HepG2 (cell line): Measurements from ENCODE around the gene SRRM2. TPM values are rescaled to one million over a fixed set of nuclear protein-coding genes. Genes with fewer than 3 reads are reported as not detected.

Experiments
- FOXK2 ChIP-seq: fragments of 450-650 bp; IDR thresholded peaks from 2 replicates; pipeline ENCODE4 v1.6.1; 2016
- GTF3A ChIP-seq: sonication (generic); formaldehyde crosslinking; conservative IDR thresholded peaks from 2 replicates; pipeline ENCODE4 v1.4.0; 2020; ENCODE audit warnings: mild to moderate bottlenecking, missing genetic modification reagents
- HNRNPK ChIP-seq: fragments of 200-400 bp; formaldehyde crosslinking; IDR thresholded peaks from 2 replicates; pipeline ENCODE4 v1.6.1; 2018; ENCODE audit warnings: low read length, low read depth, moderate library complexity, mild to moderate bottlenecking; ENCODE audit not compliant: poor library complexity, severe bottlenecking
- KLF12 ChIP-seq: sonication (generic); formaldehyde crosslinking; IDR thresholded peaks from 2 replicates; pipeline ENCODE4 v1.4.0; 2020; ENCODE audit warnings: missing genetic modification reagents, borderline replicate concordance
- MAFK ChIP-seq, 2 experiments: IDR thresholded peaks in 1 of 2; conservative IDR thresholded peaks in 1 of 2; 2 replicates each; pipeline ENCODE4 v1.6.1; 2011; ENCODE audit warnings: improper control_type of control experiment in 2 of 2, low read length in 2 of 2
- MXD1 ChIP-seq: sonication (generic); formaldehyde crosslinking; IDR thresholded peaks from 2 replicates; pipeline ENCODE4 v1.4.0; 2020; ENCODE audit warnings: mild to moderate bottlenecking, missing genetic modification reagents
- NFKBIZ ChIP-seq: IDR thresholded peaks from 2 replicates; pipeline ENCODE4 v1.6.1; 2018; ENCODE audit warnings: missing genetic modification reagents, missing compliant biosample characterization
- PATZ1 ChIP-seq: sonication (generic); formaldehyde crosslinking; IDR thresholded peaks from 2 replicates; pipeline ENCODE4 v1.4.0; 2020; ENCODE audit warnings: missing genetic modification reagents
- PHF8 ChIP-seq: sonication (generic); formaldehyde crosslinking; IDR thresholded peaks from 2 replicates; pipeline ENCODE4 v1.5.0; 2020; ENCODE audit warnings: missing genetic modification reagents
- PREB ChIP-seq: sonication (generic); formaldehyde crosslinking; IDR thresholded peaks from 2 replicates; pipeline ENCODE4 v1.4.0; 2020; ENCODE audit warnings: missing genetic modification reagents
- RBFOX2 ChIP-seq: fragments of 200-400 bp; formaldehyde crosslinking; IDR thresholded peaks from 2 replicates; pipeline ENCODE4 v1.6.1; 2017; ENCODE audit warnings: low read depth, mild to moderate bottlenecking, low read length
- REXO4 ChIP-seq: sonication (generic); formaldehyde crosslinking; IDR thresholded peaks from 2 replicates; pipeline ENCODE4 v1.8.0; 2022; ENCODE audit warnings: missing genetic modification reagents, mild to moderate bottlenecking, borderline replicate concordance
- RFX5 ChIP-seq: IDR thresholded peaks from 2 replicates; pipeline ENCODE4 v1.6.1; 2011; ENCODE audit warnings: low read depth, low read length, improper control_type of control experiment
- SCMH1 ChIP-seq: sonication (generic); formaldehyde crosslinking; IDR thresholded peaks from 2 replicates; pipeline ENCODE4 v1.9.0; 2021; ENCODE audit warnings: missing genetic modification reagents, mild to moderate bottlenecking, borderline replicate concordance
- SPEN ChIP-seq: sonication (generic); formaldehyde crosslinking; IDR thresholded peaks from 2 replicates; pipeline ENCODE4 v1.5.1; 2020; ENCODE audit warnings: low read depth, mild to moderate bottlenecking, missing genetic modification reagents
- TAF15 ChIP-seq: fragments of 200-400 bp; formaldehyde crosslinking; IDR thresholded peaks from one replicate; pipeline ENCODE4 v1.6.1; 2018; ENCODE audit warnings: mild to moderate bottlenecking, low read depth, low read length; ENCODE audit not compliant: poor library complexity, severe bottlenecking
- TBL1XR1 ChIP-seq: fragments of 150-350 bp; IDR thresholded peaks from 2 replicates; pipeline ENCODE4 v1.6.1; 2014; ENCODE audit warnings: borderline replicate concordance, low read length; ENCODE audit not compliant: partially characterized antibody
- ZBTB26 ChIP-seq: IDR thresholded peaks from 2 replicates; pipeline ENCODE4 v1.6.1; 2016; ENCODE audit warnings: missing compliant biosample characterization, missing genetic modification reagents, borderline replicate concordance
- ZBTB33 ChIP-seq: sonication (generic); formaldehyde crosslinking; IDR thresholded peaks from 2 replicates; pipeline ENCODE4 v1.4.0; 2020; ENCODE audit warnings: missing genetic modification reagents
- ZBTB7B ChIP-seq: sonication (generic); formaldehyde crosslinking; IDR thresholded peaks from 2 replicates; pipeline ENCODE4 v1.4.0; 2020; ENCODE audit warnings: missing genetic modification reagents
- ZNF614 ChIP-seq: IDR thresholded peaks from 2 replicates; pipeline ENCODE4 v1.6.1; 2018; ENCODE audit warnings: missing biosample characterization, missing genetic modification reagents, inconsistent platforms, borderline replicate concordance
- ZNF619 ChIP-seq: sonication (generic); formaldehyde crosslinking; IDR thresholded peaks from 2 replicates; pipeline ENCODE4 v1.4.0; 2020; ENCODE audit warnings: mild to moderate bottlenecking, missing genetic modification reagents
- polyA plus RNA-seq, 8 experiments: library from polyadenylated mRNA; depleted of rRNA in 3 of 8; stranded (reverse) in 7 of 8; unstranded in 1 of 8; fragments of >200 nt; fragmentation: Illumina TruSeq in 4 of 8; extraction: Trizol in 4 of 8; gene quantifications; 2 replicates each; pipeline versions ENCODE4 v1.2.1 to v1.2.3, GENCODE V29; 2011 to 2016; ENCODE audit warnings: low read depth in 4 of 8, missing spikeins in 1 of 8, mixed read lengths in 1 of 8; ENCODE audit not compliant: insufficient read depth in 1 of 8
- total RNA-seq, 5 experiments: library from RNA; depleted of rRNA; stranded (reverse); fragments of >200 nt; fragmentation: Illumina TruSeq; extraction: Trizol; gene quantifications; 2 replicates each; pipeline ENCODE4 v1.2.3, GENCODE V29; 2016; ENCODE audit warnings: low read depth in 1 of 5

Gene SRRM2
- total and polyA plus RNA-seq, 2 of the 13 experiments (the other 11 are each of a cell fraction or from before 2014, with no cell fraction given) = 50.4 to 112 TPM

GRCh38 chr16:2739625-2740430 is 12.6 kb upstream of the SRRM2 start (continued):
- TF ChIP-seq MXD1 (no peak), ZBTB33 (CRISPR knock-in tag) (no peak), PATZ1 (peak; percentile 74), REXO4 (CRISPR knock-in tag) (no peak), FOXK2 (no peak), SPEN (CRISPR knock-in tag) (0 out of 2 replicates have a peak, but pooled peaks have one; percentile 13), SCMH1 (CRISPR knock-in tag) (no peak), MAFK (conservative IDR thresholded peaks at IDR 0.05 in 1 of 2, IDR thresholded peaks at IDR 0.05 in 1 of 2; ENCODE audit: low read length in 2 of 2) (no peak), ZNF614 (CRISPR knock-in tag) (peak; percentile 46; the same call in 1 of the 2 replicates), PREB (no peak), GTF3A (CRISPR knock-in tag) (no peak), ZBTB7B (CRISPR knock-in tag) (no peak), TAF15 (no peak), NFKBIZ (CRISPR knock-in tag) (no peak), ZNF619 (no peak), TBL1XR1 (no peak), KLF12 (CRISPR knock-in tag) (no peak), RBFOX2 (no peak), PHF8 (CRISPR knock-in tag) (0 out of 2 replicates have a peak, but pooled peaks have one; percentile 39), ZBTB26 (no peak), HNRNPK (no peak), RFX5 (no peak)
